HL-60 (cell line): ENCODE results near the gene SYCP2.

Source experiments
- CTCF ChIP-seq: IDR thresholded peaks from one replicate; pipeline ENCODE4 v1.5.1; 2011; ENCODE audit warnings: low read length, control low read depth, inconsistent platforms; ENCODE audit not compliant: insufficient read depth
- POLR2AphosphoS5 ChIP-seq: IDR thresholded peaks from 2 replicates; pipeline ENCODE4 v1.6.1; 2012; ENCODE audit warnings: low read depth
- REST ChIP-seq: IDR thresholded peaks from 2 replicates; pipeline ENCODE4 v1.6.1; 2012; ENCODE audit warnings: low read depth; ENCODE audit not compliant: insufficient replicate concordance

- no peak for TF ChIP-seq CTCF
- TF ChIP-seq POLR2AphosphoS5: no peak
- no peak for TF ChIP-seq REST
Measured at GRCh38 chr20:59825944-59826759, 107.3 kb downstream of the SYCP2 start.
